ENCODE results near the gene KLHL22.

Gene KLHL22

DNA sequence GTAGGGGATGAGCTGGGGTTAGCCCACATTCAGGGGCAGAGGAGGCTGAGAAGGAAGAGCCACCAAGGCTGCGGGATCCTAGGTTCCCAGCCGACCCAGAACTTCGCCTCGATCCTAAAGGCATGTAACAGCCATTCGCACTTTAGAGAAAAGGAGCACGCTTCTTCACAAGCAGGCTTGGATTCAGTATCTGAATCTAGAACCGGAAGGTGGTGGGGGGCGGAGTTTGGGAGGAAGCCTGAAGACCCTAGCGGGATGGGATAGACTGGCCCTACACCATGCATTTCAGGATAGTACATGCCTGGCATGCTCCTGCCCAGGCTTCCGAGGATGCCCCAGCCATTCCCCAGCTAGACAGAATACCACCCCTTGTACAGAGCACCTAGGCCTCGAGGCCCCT lies 62.4 kb downstream of the KLHL22 start:
- TF ChIP-seq EZH2phosphoT487 (IDR thresholded peaks at IDR 0.05; ENCODE audit: borderline replicate concordance, low read length) = no peak
- TF ChIP-seq, protein P1, sequence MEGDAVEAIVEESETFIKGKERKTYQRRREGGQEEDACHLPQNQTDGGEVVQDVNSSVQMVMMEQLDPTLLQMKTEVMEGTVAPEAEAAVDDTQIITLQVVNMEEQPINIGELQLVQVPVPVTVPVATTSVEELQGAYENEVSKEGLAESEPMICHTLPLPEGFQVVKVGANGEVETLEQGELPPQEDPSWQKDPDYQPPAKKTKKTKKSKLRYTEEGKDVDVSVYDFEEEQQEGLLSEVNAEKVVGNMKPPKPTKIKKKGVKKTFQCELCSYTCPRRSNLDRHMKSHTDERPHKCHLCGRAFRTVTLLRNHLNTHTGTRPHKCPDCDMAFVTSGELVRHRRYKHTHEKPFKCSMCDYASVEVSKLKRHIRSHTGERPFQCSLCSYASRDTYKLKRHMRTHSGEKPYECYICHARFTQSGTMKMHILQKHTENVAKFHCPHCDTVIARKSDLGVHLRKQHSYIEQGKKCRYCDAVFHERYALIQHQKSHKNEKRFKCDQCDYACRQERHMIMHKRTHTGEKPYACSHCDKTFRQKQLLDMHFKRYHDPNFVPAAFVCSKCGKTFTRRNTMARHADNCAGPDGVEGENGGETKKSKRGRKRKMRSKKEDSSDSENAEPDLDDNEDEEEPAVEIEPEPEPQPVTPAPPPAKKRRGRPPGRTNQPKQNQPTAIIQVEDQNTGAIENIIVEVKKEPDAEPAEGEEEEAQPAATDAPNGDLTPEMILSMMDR (IDR thresholded peaks at IDR 0.05; ENCODE audit: low read depth, low read length, poor library complexity, severe bottlenecking) = no peak
- H3K79me2 ChIP-seq (ENCODE audit: control insufficient read depth, low read length) = no peaks in the 10 kb centered on the region
- H3K9me2 ChIP-seq (replicated peaks; ENCODE audit: control insufficient read depth, low read length) = no peaks in the 10 kb centered on the region
- H3K27ac ChIP-seq (ENCODE audit: low read depth, low read length) = no peak overlapping the region
- H3K4me3 ChIP-seq (ENCODE audit: low read length) = no peak overlapping the region
- H4K20me1 ChIP-seq (ENCODE audit: control insufficient read depth, insufficient read depth, low read depth, low read length) = no peaks in the 10 kb centered on the region
- no peaks in the 10 kb centered on the region for H3F3A ChIP-seq (ENCODE audit: control insufficient read depth, insufficient read depth)
- H3K4me1 ChIP-seq (ENCODE audit: control insufficient read depth, low read length) = no peaks in the 10 kb centered on the region; the same call in 1 of the 2 replicates
- no peak overlapping the region for H3K4me2 ChIP-seq (ENCODE audit: low read length)
- no peaks in the 10 kb centered on the region for H3K9me3 ChIP-seq (ENCODE audit: control insufficient read depth, insufficient read depth, low read length)
- H3K27me3 ChIP-seq (ENCODE audit: control insufficient read depth, low read length) = peaks cover 35% of the 10 kb centered on the region
- H3K36me3 ChIP-seq (ENCODE audit: control insufficient read depth, low read length) = no peaks in the 10 kb centered on the region

DNA sequence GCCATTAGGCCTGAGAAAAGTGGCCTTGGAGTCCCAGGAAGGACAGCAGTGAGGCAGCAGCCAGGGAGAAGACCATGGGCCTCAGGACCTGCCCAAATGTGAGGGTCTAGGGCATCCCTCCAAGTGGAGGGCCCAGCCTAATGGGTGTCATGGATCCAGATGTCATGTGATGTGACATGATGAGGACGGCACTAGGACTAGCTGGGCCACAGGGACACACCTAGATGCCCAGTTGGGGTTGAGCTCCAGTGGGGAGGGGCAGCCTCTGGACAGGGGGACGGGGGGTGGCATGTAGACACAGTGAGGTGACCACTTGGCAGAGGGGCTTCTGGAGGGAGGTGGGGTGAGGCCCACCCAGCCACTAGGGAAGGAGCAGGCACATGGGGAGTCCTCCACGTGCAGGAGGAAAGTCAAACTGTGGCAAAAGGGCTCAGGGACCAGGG lies 63.3 kb downstream of the KLHL22 start:
- no peaks in the 10 kb centered on the region for H3F3A ChIP-seq (ENCODE audit: control insufficient read depth, insufficient read depth)
- H3K4me1 ChIP-seq (ENCODE audit: control insufficient read depth, low read length) = no peaks in the 10 kb centered on the region; the same call in 1 of the 2 replicates
- H3K27me3 ChIP-seq (ENCODE audit: control insufficient read depth, low read length) = peaks cover 34% of the 10 kb centered on the region
- no peaks in the 10 kb centered on the region for H3K36me3 ChIP-seq (ENCODE audit: control insufficient read depth, low read length)
- no peak overlapping the region for H3K4me3 ChIP-seq (ENCODE audit: low read length)
- H3K9me2 ChIP-seq (replicated peaks; ENCODE audit: control insufficient read depth, low read length) = no peaks in the 10 kb centered on the region
- H4K20me1 ChIP-seq (ENCODE audit: control insufficient read depth, insufficient read depth, low read depth, low read length) = no peaks in the 10 kb centered on the region
- H3K27ac ChIP-seq (ENCODE audit: low read depth, low read length) = no peak overlapping the region
- no peaks in the 10 kb centered on the region for H3K9me3 ChIP-seq (ENCODE audit: control insufficient read depth, insufficient read depth, low read length)
- no peak overlapping the region for H3K4me2 ChIP-seq (ENCODE audit: low read length)
- H3K79me2 ChIP-seq (ENCODE audit: control insufficient read depth, low read length) = no peaks in the 10 kb centered on the region
- TF ChIP-seq, protein P1 (IDR thresholded peaks at IDR 0.05; ENCODE audit: low read depth, low read length, poor library complexity, severe bottlenecking) = no peak
- TF ChIP-seq EZH2phosphoT487 (IDR thresholded peaks at IDR 0.05; ENCODE audit: borderline replicate concordance, low read length) = no peak

DNA sequence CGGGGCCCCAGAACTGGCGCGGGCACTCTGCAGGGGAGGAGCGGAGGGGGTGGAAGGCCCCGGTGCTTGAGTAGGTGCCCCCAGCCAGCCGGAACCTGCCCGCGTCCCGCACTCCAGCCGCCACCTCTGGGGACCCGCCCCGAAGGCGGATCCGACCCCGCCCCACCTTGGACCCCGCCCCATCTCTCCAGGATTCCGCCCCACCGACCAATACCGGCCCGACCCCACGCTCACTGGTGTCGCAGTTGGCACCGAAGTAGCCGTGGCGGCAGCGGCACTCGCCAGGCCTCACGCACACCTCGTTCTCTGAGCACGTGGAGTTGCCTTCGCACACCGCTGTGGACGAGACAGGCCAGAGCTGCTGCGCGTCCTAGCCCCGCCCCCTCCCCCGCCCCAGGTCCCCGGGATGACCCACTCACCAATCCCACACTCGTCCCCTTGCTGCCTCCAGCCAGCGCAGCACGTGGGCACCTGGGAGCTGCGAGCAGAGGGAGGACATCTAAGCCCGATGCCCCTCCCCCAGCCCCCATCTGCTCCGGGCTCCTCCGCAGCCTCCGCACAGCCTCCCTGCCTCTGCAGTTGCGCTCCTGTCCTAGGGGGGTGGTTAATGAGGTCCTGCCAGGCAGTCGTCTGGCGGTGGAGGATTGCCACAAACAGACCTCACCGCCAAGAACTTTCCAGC lies 63.9 kb downstream of the KLHL22 start:
- Histone ChIP-seq H3K9me2 (replicated peaks; ENCODE audit: control insufficient read depth, low read length) (no peaks in the 10 kb centered on the region), H3K4me3 (ENCODE audit: low read length) (no peak overlapping the region), H3K36me3 (ENCODE audit: control insufficient read depth, low read length) (no peaks in the 10 kb centered on the region), H3K9me3 (ENCODE audit: control insufficient read depth, insufficient read depth, low read length) (no peaks in the 10 kb centered on the region), H3F3A (ENCODE audit: control insufficient read depth, insufficient read depth) (no peaks in the 10 kb centered on the region), H3K4me1 (ENCODE audit: control insufficient read depth, low read length) (no peaks in the 10 kb centered on the region; the same call in 1 of the 2 replicates), H3K27ac (ENCODE audit: low read depth, low read length) (no peak overlapping the region), H4K20me1 (ENCODE audit: control insufficient read depth, insufficient read depth, low read depth, low read length) (no peaks in the 10 kb centered on the region), H3K4me2 (ENCODE audit: low read length) (no peak overlapping the region), H3K79me2 (ENCODE audit: control insufficient read depth, low read length) (no peaks in the 10 kb centered on the region), H3K27me3 (ENCODE audit: control insufficient read depth, low read length) (peaks cover 27% of the 10 kb centered on the region)
- no peak for TF ChIP-seq EZH2phosphoT487 (IDR thresholded peaks at IDR 0.05; ENCODE audit: borderline replicate concordance, low read length)
- TF ChIP-seq, protein P1 (IDR thresholded peaks at IDR 0.05; ENCODE audit: low read depth, low read length, poor library complexity, severe bottlenecking) = no peak

Measured in DOHH2 (cell line).